GM18861 (cell line): ENCODE results near the gene PBX1.

ENCODE experiments used
- ATAC-seq: cut with Tn5 transposase; IDR thresholded peaks from one replicate; pipeline ENCODE4 v1.9.1; 2021; ENCODE audit not compliant: unreplicated experiment

PBX1 gene

GRCh38 chr1:164746632-164747031 is 187.6 kb downstream of the PBX1 start:
- ATAC-seq = no peak

- no peak for ATAC-seq
Observed at GRCh38 chr1:164748253-164748899, 189.4 kb downstream of the PBX1 start.

- ATAC-seq = no peak
Observed at GRCh38 chr1:164753521-164754077, 194.6 kb downstream of the PBX1 start.

- ATAC-seq = no peak
Observed at GRCh38 chr1:164754088-164754600, 195.2 kb downstream of the PBX1 start.

- ATAC-seq = no peak
Observed at GRCh38 chr1:164755690-164756089, 196.7 kb downstream of the PBX1 start.

- ATAC-seq = no peak
Observed at GRCh38 chr1:164756741-164757140, 197.8 kb downstream of the PBX1 start.

- no peak for ATAC-seq
Observed at GRCh38 chr1:164757625-164758024, 198.6 kb downstream of the PBX1 start.

GRCh38 chr1:164759144-164759920 is 200.3 kb downstream of the PBX1 start:
- no peak for ATAC-seq

GRCh38 chr1:164759979-164760469 is 201.0 kb downstream of the PBX1 start:
- no peak for ATAC-seq

GRCh38 chr1:164760569-164760968 is 201.6 kb downstream of the PBX1 start:
- no peak for ATAC-seq

- ATAC-seq = no peak
Observed at GRCh38 chr1:164761009-164761408, 202.0 kb downstream of the PBX1 start.

- no peak for ATAC-seq
Observed at GRCh38 chr1:164763098-164763497, 204.1 kb downstream of the PBX1 start.

GRCh38 chr1:164764333-164764732 is 205.3 kb downstream of the PBX1 start:
- no peak for ATAC-seq

GRCh38 chr1:164765557-164765956 is 206.6 kb downstream of the PBX1 start:
- no peak for ATAC-seq

- no peak for ATAC-seq
Observed at GRCh38 chr1:164765992-164766720, 207.2 kb downstream of the PBX1 start.

GRCh38 chr1:164767752-164768402 is 208.9 kb downstream of the PBX1 start:
- ATAC-seq = no peak

GRCh38 chr1:164768619-164769018 is 209.6 kb downstream of the PBX1 start:
- ATAC-seq = no peak

GRCh38 chr1:164769486-164770130 is 210.6 kb downstream of the PBX1 start:
- no peak for ATAC-seq

- no peak for ATAC-seq
Observed at GRCh38 chr1:164770131-164770529, 211.1 kb downstream of the PBX1 start.

GRCh38 chr1:164771041-164771618 is 212.1 kb downstream of the PBX1 start:
- no peak for ATAC-seq
